Psoas muscle (tissue), 8 donors: ENCODE results near the gene HIGD2A. TPM values are rescaled to one million over a fixed set of nuclear protein-coding genes. Genes with fewer than 3 reads are reported as not detected.

Experiments
- ATAC-seq, 4 donors: fragments of 200-7000 bp; cut with Tn5 transposase; one replicate each; pipeline ENCODE4 v1.9.1; 2020; ENCODE audit warnings: moderate library complexity in 3 of 4, mild to moderate bottlenecking in 2 of 4
- DNase-seq, 2 donors: peaks; one replicate each; pipeline ENCODE4 v3.0.0-alpha.2; 2020
- H3K27ac ChIP-seq: fragments of 200-600 bp; one replicate; pipeline ENCODE4 v1.8.0; 2022
- H3K27me3 ChIP-seq, 3 donors: fragments of 200-600 bp in 1 of 3; one replicate each; pipeline versions ENCODE4 v1.6.1 to v1.8.0; 2013 to 2022; ENCODE audit warnings: low read length in 2 of 3, mild to moderate bottlenecking in 2 of 3, moderate library complexity in 1 of 3; ENCODE audit not compliant: insufficient read depth in 3 of 3
- H3K36me3 ChIP-seq, 2 donors: fragments of 200-600 bp in 1 of 2; one replicate each; pipeline versions ENCODE4 v1.6.1 to v1.8.0; 2013 to 2022; ENCODE audit warnings: low read depth in 1 of 2, mild to moderate bottlenecking in 1 of 2, moderate library complexity in 1 of 2; ENCODE audit not compliant: insufficient read depth in 1 of 2
- H3K4me1 ChIP-seq: fragments of 200-600 bp; one replicate; pipeline ENCODE4 v1.8.0; 2022
- H3K4me3 ChIP-seq: fragments of 200-600 bp; one replicate; pipeline ENCODE4 v1.8.0; 2022; ENCODE audit warnings: mild to moderate bottlenecking
- H3K9me3 ChIP-seq: fragments of 200-600 bp; one replicate; pipeline ENCODE4 v1.8.0; 2022
- CTCF ChIP-seq: fragments of 200-600 bp; IDR thresholded peaks from one replicate; pipeline ENCODE4 v1.8.0; 2022; ENCODE audit warnings: antibody characterized with exemption
- WGBS, 3 donors: extraction: QIAGEN DNeasy Blood & Tissue Kit; methylation state at CpG; one replicate each; pipeline versions ENCODE4 v1.1.6 to v1.1.7; 2013; 5-methylcytosine and 5-hydroxymethylcytosine counted together
- intact Hi-C, 2 donors: fragments of 100-400 bp; cut with DNase I; formaldehyde crosslinking; loops; one replicate each; pipeline versions ENCODE4 v1.11.0 to v1.14.2; 2022
- polyA plus RNA-seq, 3 donors: library from polyadenylated mRNA; stranded (reverse); fragments of 200-250 nt; gene quantifications; one replicate each; pipeline ENCODE4 v1.2.3, GENCODE V29; 2013
- total RNA-seq, 4 donors: library from RNA; stranded (reverse); fragmentation: NEBNext Ultra II Directional in 2 of 4; extraction: Animal tissue kit (Norgen Biotek cat#: 25700) in 2 of 4; gene quantifications; one replicate each; pipeline versions ENCODE4 v1.2.1 to v1.2.4, GENCODE V29; 2021 to 2023
- donor health status: healthy with polysubstance abuse.
- donor health status: DM: no; HTN: no; CAD: no; lungs with moderate emphysema.
- donor health status: Bipolar disorder and iron deficiency.
- donor health status: healthy.
- donor health status: DM: yes; HTN: yes; CAD: no.
- donor health status: DM: no; HTN: no; CAD: no.
- donor health status: DM: no; HTN: no; CAD: no.
- donor health status: DM: yes; HTN: yes; CAD: no.

Gene HIGD2A
- total and polyA plus RNA-seq, 7 donors: 181 to 429 (median 215) TPM

GRCh38 chr5:176382721-176383120 is 5.8 kb upstream of the HIGD2A start:
- ATAC-seq: no peak
- intact Hi-C loops: no loop called here
- DNase-seq: no peak
- H3K27ac ChIP-seq: peak overlapping the region; percentile 93
- peaks cover 7 to 51% of the 10 kb centered on the region in 2 donors for H3K36me3 ChIP-seq
- no peak overlapping the region for H3K4me3 ChIP-seq
- 81 to 88% (median 82%) methylated on average over 3 of the region's 3 CpGs for WGBS, 3 donors
- no peaks in the 10 kb centered on the region for H3K9me3 ChIP-seq
- no peaks in the 10 kb centered on the region for H3K27me3 ChIP-seq
- no peak for TF ChIP-seq CTCF
- H3K4me1 ChIP-seq: peaks cover 55% of the 10 kb centered on the region

GRCh38 chr5:176383248-176383905 is 5.2 kb upstream of the HIGD2A start:
- Histone ChIP-seq H3K4me1 (peaks cover 55% of the 10 kb centered on the region), H3K9me3 (no peaks in the 10 kb centered on the region), H3K27me3 (no peaks in the 10 kb centered on the region), H3K27ac (peak overlapping the region; percentile 93), H3K4me3 (no peak overlapping the region), H3K36me3 (peaks cover 7 to 51% of the 10 kb centered on the region in 2 donors)
- no peak for DNase-seq
- WGBS, 3 donors: 70 to 78% (median 76%) methylated on average over 15 of the region's 15 CpGs
- TF ChIP-seq CTCF: no peak
- no peak for ATAC-seq
- intact Hi-C loops: no loop called here

GRCh38 chr5:176383961-176384360 is 4.6 kb upstream of the HIGD2A start:
- peaks cover 55% of the 10 kb centered on the region for H3K4me1 ChIP-seq
- no peak for TF ChIP-seq CTCF
- intact Hi-C loops: no loop called here
- H3K4me3 ChIP-seq: no peak overlapping the region
- DNase-seq: no peak
- no peak for ATAC-seq
- WGBS, 3 donors: 63 to 86% (median 63%) methylated on average over 9 of the region's 9 CpGs
- H3K27ac ChIP-seq: peak overlapping the region; percentile 93
- no peaks in the 10 kb centered on the region for H3K27me3 ChIP-seq
- no peaks in the 10 kb centered on the region for H3K9me3 ChIP-seq
- H3K36me3 ChIP-seq: peaks cover 7 to 51% of the 10 kb centered on the region in 2 donors

- H3K4me3 ChIP-seq: no peak overlapping the region
- DNase-seq (peak in 1 of 2 donors; percentile 39), ATAC-seq (no peak)
- H3K27ac ChIP-seq: peak overlapping the region; percentile 93
- no peaks in the 10 kb centered on the region for H3K27me3 ChIP-seq
- WGBS, 3 donors: 78 to 81% (median 80%) methylated on average over 8 of the region's 8 CpGs
- no peaks in the 10 kb centered on the region for H3K9me3 ChIP-seq
- peaks cover 55% of the 10 kb centered on the region for H3K4me1 ChIP-seq
- peaks cover 7 to 51% of the 10 kb centered on the region in 2 donors for H3K36me3 ChIP-seq
- intact Hi-C loops: no loop called here
- TF ChIP-seq CTCF: no peak
Observed at GRCh38 chr5:176384366-176384930, 4.1 kb upstream of the HIGD2A start.
